NCI-H1417 (cell line): Measurements from ENCODE around the gene RAB7B.

Experiments used
- DNase-seq, 3 experiments: peaks; one replicate each; lab custom pipeline; 2025; lab: John Stamatoyannopoulos, UW

Gene RAB7B

GRCh38 chr1:205973377-205974232 lies 29.6 kb downstream of the RAB7B start:
- DNase-seq = no peak

GRCh38 chr1:205972491-205973168 lies 30.6 kb downstream of the RAB7B start:
- DNase-seq = peak in 1 of 3 experiments; percentile 8

- no peak for DNase-seq
These were observed 31.1 kb downstream of the RAB7B start for GRCh38 chr1:205972081-205972480.

DNA sequence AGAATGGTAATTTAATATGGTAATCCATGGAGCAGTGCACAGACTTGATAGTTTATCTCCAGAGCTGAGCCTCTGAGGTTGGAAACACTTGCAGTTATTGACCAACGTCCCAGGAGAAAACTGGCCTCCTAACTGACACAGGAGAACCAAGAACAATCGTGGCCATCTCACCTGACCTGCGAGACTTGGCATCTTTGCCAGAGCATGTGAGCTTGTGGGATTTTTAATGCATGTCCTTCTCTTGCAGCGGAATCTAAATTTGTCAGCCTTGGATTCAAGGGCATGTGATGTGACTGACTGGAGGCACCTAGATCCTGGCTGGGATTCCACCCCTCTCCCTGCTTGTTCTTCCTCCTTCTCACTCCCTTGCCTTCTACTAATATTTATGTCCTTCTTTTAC lies 32.1 kb downstream of the RAB7B start:
- no peak for DNase-seq

- no peak for DNase-seq
These were observed 32.7 kb downstream of the RAB7B start for GRCh38 chr1:205970486-205970885.

DNA sequence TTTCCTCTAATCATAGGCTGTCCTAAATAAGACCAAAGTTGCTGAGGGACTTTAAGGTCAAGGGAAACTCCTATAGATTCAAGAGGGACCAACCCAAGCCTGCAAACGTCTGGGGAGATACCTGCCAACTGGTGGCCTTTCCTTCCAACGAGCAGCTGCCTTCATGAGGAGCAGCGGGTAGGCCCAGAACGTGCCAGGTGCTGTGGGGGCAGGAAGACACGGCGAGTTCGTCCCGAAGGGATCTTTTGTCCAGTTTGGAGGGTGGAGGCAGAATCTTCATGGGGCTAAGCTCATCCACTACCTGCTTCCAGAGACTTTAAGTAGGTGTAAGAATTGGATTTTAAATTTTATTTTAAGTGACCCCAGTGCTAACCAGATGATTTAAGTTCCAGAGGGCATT lies 34.0 kb downstream of the RAB7B start:
- DNase-seq = no peak

DNA sequence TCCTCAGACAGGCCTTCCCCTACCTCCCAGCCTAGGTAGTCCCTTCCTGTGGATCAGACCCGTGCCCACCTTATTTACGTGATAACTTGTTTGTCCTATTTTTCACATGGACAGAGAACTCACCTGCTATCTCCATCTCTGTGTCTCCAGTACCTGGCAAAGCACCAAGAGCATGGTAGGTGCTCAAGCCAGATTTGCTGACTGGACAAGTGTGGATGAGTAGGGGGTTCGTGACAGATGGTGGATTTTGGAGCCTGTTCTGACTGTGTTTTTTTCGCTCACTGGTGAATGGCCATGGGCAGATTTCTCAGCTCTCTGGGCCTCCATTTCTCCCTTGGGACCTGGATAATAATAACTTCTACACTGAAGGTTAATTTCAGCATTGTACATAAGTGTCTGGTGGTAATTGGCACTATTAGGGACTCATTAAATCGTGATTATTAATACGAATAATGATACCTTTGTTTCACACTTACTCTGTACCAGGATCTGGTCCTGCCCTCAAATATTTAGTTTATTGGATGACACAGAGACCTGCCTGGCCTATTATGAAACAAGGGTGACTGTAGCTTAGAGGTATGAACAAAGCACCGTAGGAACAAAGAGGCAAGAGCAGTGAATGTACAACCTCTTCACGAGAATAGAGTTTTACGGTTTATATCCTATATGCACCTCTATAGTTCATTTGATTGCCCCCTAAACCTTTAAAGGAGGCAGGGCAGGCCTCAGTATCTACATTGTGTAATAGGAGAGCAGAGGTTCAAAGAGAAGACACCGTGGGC lies 35.5 kb downstream of the RAB7B start:
- peak in 1 of 3 experiments; percentile 63 for DNase-seq

DNA sequence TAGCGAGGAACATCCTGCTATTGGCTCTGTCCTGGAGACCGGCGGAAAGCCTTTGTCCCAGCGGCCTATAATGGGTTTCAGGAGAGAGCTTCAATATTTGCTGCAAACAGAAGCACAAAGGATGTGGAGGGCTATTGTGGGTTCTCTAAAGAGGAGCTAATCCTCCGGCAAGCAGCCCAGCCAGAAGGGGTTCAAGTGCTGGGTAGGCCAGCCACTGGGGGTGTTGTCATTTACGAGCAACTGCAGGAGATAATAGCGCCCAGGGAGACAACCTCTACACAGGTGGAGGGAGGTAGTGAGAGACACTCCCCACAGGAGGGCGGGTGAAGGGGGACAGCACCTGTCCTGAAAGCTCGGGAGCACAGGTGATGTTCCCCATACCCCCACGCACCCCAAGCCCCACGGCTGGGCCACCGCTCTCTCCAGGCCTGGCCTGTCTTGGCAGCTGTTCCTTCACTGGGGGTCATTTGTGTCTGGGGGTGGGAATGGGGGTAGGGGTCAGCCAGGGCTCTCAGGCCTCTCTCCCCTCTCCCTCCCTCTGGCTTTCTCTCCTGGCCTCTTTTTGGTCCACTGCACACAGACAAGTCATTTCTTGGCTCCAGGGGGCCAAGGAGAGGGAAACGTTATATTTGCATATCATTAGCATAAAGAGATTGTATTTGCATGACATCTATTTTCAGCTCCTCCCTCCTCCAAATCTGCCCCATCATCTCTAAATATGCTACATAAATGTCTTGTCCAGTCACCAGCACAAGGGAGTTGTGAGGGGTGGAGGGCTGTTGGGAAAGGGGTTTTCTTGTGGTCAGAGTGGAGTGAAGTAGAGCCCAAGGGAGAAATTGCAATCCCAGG lies 37.9 kb downstream of the RAB7B start:
- peak; percentile 68 to 99 (median 89) for DNase-seq

GRCh38 chr1:205963352-205964155 lies 39.6 kb downstream of the RAB7B start:
- DNase-seq = no peak

DNA sequence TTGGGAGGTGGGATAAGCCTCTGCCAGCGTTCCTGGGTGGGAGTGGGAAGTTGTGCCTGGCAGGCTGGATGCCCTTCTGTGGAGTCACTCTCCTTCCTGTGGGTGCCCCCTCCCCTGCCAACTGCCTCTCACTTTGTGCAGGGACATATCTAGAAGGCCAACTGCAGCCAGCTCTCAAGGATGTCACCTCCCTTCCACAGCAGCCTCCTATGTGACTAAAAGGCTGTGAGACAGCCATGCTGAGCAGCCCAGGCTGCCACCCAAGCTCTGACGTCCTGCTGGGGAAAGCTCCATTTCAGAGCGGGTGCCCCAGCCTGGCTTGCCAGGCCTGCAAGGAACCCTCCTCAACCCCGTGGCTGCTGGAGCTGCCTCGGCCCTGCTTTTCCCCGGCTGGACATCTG lies 40.4 kb downstream of the RAB7B start:
- DNase-seq = no peak

- DNase-seq = peak in 1 of 3 experiments; percentile 98
These were observed 41.0 kb downstream of the RAB7B start for GRCh38 chr1:205961991-205962820.

DNA sequence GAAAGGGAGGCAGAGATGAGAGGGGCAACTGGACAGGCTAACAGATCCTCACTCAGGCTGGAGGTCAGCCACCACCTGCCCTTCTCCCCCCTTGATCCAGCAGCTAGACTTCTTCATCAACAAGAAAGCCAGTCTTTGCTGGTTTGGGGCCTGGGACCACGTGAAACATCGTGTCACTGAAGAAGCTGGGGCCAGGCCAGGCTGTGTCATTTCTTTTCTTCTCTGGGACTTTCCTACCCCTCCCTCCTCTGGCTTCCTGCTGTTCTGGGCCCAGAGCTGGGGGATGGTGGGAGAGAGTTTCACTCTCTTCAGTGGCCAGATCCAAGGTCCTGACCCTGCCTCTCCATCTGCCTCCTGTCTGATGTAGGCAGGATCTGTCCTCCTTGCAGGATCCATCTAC lies 41.8 kb downstream of the RAB7B start:
- DNase-seq = no peak

- no peak for DNase-seq
These were observed 43.4 kb downstream of the RAB7B start for GRCh38 chr1:205959789-205960188.

- no peak for DNase-seq
These were observed 47.7 kb downstream of the RAB7B start for GRCh38 chr1:205955499-205955898.

DNA sequence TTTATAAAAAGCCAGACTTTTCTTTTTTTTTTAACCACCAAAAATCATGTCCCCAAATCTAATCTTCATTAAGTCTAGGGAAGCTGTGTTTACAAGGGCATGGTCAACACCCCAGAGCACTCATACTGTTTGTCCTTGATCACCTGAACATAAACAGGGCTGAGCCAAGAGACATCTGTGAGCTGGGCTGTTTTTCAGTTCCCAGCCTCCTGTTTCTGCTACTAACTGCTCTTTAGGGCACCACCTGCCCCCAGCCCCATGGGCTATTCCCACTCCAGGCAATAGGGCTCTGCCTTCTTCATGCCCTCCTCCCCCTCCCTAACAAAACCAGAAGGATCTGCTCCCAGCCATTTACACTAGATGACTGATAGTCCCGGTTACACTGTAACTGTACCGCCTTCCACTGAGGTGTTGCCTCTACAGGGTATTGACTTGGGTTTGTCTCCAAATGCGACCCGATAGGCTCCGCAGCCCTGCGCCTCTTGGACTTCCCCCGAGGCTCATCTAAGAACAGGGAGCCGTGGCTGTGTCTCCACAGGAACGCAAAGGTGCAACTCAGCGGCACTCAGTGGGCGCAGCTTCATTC lies 48.3 kb downstream of the RAB7B start:
- DNase-seq = peak in 2 of 3 experiments; percentile 54 to 71

GRCh38 chr1:205951746-205952145 lies 51.4 kb downstream of the RAB7B start:
- DNase-seq = no peak

- DNase-seq = peak in 1 of 3 experiments; percentile 98
These were observed 52.2 kb downstream of the RAB7B start for GRCh38 chr1:205950826-205951549.

DNA sequence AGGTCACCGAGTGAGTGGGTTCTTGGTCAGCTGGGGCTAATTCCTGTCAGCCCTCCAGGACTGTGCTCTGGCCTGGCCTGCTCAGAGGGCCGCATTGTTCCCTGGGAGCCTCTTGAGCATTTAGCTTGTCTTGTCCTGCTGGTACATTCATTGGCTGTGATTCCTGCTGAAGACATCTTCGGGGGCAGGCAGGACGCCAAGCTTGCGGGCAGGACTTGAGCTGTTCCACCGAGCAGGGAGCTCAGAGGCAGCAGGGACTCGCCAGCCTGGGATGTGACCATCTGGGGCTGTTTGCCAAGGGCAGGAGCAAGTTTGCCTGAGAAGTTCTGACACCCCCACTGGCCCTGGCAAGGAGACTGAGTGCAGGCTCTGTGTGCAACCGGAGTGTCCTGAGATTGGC lies 52.9 kb downstream of the RAB7B start:
- DNase-seq = no peak

- DNase-seq = no peak
These were observed 53.4 kb downstream of the RAB7B start for GRCh38 chr1:205949753-205950152.
